ENCODE results near the gene PTPRM.

DNA sequence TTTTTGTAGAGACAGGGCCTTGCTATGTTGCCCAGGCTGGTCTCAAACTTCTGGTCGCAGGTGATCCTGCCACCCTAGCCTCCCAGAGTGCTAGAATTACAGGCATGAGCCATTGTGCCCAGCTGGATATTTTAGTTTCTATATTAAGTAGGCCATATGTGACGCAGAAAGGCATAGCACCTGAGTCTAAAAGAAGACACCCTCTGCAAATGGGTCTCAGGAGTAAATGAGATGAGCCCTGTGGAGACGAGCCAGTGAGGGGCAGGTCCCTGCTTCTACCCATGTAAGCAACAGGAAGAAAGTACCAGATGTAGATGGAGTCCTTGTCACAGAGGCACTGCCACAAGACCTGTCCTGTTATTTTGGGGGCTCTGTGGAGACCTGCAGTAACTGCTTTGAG, 322.4 kb downstream of the PTPRM start:
- TF ChIP-seq CTCF (IDR thresholded peaks at IDR 0.05; ENCODE audit: poor library complexity, severe bottlenecking) (no peak), TAF1 (IDR thresholded peaks at IDR 0.05; ENCODE audit: low read depth) (no peak), POLR2AphosphoS5 (IDR thresholded peaks at IDR 0.05) (no peak), EP300 (conservative IDR thresholded peaks at IDR 0.05; ENCODE audit: poor library complexity, severe bottlenecking) (no peak), SMC3 (conservative IDR thresholded peaks at IDR 0.05; ENCODE audit: poor library complexity) (no peak), EZH2 (IDR thresholded peaks at IDR 0.05; ENCODE audit: borderline replicate concordance, insufficient read depth, low read length, poor library complexity, severe bottlenecking) (no peak), REST (IDR thresholded peaks at IDR 0.05; ENCODE audit: borderline replicate concordance) (no peak)
